Embryonic facial prominence (tissue), 1 donor: Measurements from ENCODE around the gene ZDHHC22.

Experiments
- DNase-seq: peaks from one replicate; pipeline ENCODE4 v3.0.0-alpha.2; 2016; ENCODE audit errors: extremely low spot score

ZDHHC22 gene

DNA sequence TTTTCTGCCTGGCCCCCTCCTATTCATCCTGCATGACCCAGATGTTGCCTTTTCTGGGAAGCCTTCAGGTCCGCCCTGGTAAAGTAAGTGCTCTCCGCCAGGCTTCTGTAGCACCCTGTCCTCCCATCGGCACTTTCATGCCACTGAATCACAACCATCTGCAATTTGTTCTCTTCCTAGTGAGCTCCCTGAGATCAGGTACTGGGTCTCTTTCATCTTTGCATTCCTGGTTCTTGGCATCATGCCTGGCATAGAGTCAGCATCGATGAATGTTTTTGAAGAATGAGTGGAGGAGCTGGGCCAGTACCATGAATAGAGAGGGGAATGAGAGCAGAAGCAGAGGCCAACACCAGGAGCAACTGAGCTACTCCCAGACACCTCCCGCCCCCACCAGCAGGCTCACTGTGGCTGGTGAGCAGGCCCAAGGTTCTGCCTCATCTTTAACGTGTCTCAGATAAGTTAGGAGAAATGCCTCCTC is 13.1 kb downstream of the ZDHHC22 start:
- no peak for DNase-seq

DNA sequence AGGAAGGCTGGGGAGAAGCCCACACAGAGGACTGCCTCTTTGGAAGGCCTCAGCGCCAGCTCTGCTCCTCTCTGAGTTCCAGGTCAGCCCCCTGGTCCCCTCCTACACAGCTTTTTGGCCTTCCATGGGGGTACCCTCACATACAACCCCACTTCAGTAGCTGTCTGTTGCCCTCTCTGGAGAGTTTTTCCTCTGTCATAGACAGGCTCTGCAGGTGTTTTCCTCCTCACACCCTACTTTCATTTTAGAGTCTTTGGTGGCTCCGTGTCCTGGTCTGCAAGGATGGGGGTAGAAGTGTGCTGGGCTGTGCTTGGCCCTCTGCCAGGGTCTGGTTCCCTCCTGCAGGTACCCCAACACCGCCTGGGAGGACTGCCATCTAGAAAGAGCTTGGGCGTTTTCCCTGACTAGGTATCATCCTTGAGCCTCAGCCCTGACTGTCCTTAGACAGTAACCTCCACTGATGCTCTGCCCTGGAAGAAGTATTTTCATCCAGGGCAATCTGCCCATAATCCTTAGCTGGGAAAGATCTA is 15.1 kb downstream of the ZDHHC22 start:
- DNase-seq = no peak

DNA sequence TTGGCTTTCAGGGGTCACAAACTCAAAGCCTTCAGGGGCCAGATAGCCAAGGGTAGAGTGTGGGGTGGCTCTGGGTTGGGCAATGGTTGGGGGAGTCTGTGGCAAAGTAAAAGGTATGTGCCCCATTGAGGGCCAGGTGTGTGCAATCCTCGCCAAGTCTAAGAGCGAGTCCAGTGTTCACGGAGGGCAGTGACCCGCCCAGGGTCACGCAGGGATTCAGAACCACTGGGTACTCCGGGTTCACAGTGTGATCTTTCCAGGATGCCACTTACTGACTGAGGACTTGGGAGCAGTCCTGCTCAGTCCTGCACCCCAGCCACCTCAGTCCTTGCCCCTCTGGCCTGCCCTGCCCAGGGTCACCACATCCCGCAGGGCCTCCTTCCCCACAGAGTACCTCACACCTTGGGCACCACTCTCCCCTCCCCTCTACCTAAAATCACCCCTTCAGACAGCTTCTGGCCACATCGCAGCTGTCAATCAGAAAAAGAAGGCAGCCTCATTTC is 15.7 kb downstream of the ZDHHC22 start:
- no peak for DNase-seq

DNA sequence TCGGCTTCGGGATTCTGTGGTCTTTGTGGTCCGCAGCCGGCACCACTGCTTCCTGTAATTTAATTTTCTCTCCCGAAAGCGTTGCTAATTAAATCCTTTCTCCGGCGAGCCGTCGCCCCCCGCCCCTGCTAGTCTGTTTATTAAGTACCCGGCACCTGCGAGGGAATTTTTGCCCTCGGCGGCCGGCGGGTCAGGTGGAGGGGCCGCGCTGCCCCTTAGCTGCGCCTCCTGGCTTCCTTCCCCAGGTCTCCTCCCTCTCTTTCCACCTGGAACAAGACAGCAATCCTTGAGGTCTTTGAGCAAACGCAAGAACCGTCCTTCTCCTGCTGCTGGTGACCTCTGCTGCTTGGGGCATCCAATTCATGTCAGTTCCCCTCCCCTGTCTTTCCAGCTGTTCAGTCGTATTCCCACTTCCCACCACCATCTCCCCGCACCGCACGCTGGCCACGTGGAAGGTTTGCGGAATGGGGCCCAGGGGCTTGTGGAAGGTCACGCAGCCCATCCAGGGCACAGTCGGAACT is 16.2 kb downstream of the ZDHHC22 start:
- no peak for DNase-seq

DNA sequence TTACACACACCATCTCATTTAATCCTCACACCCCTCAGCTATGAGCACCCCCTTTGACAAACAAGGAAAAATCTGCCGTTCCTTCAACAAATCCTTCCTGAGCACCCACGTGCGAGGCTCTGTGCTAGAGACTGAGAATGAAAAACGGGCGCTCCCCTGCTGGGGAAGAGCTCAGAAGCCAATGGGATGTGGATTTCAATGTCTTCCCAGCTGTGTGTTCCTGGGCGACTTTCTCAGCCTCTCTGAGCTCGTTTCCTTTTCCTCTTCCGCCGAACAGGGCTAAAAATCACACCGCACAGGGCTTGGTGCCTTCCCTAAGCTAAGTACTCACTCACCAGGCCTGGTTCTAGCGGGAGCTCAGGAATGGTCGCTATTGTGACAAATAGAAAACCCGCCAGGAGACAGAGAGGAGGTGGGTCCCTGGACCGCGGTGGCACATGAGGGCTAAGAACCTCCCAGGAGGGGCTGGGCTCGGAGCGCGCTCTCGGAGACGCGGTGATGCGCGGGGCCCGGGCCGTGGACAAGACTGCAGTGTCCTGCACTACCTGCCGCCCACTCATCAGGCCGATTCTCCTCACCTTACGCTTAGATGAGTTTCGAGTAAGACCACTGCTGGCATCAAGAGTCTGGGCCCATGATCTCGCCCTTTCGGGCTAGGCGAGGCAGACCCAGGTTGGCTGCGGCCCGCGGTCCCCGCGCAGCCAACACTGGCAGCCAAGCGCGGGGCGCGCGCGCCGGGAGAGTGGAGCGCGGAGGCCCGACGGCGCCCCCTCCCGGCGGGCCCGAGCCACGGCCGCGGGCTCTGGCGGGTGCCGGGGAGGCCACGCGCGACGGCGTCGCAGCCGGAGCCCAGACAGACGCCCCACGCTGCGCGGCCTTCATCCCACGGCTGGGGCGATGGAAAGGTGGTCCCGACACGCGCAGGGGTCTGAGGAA is 17.0 kb downstream of the ZDHHC22 start:
- DNase-seq = no peak

DNA sequence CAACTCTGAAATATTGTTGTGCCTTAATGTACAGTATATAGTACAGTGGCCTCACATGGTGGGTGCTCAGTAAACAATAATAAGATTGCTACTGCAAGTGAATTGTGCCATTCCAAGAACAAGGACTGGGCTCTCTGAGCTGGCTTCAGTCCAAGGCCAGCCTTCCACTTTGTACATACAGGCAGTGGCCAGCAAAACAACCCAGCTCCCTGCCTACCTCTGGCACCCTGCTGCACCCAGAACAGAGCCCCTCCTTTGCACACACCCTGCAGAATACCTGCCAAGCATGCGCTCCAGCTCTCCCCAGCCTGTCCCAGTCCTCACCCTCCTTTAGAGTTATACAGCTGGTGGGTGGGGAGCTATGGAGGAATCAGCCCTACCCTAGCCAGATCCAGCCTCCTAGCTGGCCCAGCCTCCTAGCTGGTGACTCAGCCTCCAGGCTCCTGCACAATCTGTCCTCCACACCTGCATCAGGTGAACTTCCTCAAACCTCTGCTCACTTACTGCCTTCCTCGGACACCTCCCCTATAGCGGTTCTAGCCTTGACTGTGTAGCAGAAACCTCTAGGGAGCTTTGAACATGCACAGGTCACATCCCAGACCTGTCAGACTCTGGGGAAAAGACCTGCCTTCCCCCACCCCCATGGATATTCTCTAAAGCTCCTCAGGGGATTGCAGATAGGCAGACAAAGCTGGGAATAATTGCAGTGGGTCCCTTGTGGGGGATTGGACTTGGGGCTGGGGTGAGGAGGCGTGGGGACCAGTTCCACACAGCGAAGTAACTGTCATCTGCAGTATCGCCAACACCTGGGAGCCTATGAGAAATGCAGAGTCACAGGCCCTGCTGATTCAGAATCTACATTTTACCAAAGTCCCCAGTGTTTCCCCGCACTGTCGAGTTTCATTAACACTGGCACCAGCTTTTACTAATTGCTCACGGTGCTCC is 17.9 kb downstream of the ZDHHC22 start:
- no peak for DNase-seq

DNA sequence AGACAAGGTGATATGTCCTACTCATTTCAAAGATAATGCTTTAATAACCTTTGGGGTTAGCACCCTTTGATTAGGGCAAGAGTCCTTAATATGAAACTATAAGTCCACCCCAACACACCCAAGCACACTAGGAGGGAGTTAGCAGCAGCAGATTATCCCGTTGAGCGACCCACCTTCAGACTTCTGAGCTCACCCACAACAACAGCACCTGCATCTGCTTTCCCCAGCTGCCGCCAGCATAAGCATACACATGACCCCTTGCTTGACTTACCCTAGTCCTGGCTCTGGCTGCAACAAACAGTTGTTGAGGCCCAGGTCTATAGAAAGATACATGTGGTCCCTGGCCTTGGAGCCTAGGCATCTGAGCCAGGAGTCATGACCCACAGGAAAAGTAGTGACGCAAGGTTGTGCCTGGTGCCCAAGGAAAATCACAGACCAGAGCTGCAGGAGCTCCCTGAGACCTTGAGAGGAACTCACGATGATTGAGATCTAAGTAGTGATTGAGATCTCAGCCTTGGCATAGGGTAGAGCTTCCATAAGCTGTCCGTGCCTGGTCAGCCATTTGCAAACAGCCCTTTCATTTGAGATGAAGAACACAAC is 19.0 kb downstream of the ZDHHC22 start:
- no peak for DNase-seq

DNA sequence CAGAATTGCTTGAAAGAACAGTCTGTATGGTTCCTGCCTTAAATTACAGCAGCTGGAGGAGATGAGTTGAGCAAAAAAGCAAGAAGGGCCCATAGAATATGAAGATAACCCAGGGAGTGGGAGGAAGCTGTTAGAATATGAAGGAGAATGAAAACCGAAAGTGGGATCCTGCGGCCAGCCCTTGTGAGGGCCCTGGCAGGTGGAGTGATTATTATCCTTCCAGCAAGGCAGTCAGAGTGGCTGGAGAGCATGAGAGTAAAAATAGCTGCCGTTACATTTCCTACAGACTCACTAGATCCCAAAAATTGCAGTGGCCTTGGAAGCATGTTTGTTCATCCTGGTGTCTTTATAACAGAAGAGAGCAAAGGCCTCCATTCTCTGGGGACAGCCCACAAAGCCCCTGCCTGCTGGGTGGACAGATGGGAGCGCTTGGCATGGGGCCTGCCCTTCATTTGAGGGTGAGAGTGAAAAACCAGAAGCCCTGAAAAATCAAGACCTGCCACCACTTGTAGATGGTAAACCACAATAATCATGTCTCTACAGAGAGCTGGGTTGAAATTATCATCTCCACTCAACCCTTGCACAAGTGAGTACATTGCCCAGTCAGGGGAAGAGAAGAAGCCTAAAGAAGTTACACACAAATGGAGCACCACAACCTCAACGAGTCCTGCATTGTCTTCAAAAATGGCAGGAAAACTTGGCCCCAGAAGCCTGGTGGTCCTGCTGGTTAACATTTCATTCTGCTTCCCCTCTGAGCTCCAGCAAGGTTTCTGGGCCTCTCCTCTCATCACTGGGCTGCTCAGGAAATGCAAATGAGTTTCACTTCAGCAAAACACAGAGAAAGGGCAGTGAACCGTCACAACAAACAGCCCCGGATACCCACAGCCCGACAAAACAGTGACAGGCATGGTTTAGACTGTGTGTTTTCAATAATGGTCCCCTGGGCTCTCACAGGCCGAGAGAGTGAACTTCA is 20.5 kb downstream of the ZDHHC22 start:
- DNase-seq = no peak

DNA sequence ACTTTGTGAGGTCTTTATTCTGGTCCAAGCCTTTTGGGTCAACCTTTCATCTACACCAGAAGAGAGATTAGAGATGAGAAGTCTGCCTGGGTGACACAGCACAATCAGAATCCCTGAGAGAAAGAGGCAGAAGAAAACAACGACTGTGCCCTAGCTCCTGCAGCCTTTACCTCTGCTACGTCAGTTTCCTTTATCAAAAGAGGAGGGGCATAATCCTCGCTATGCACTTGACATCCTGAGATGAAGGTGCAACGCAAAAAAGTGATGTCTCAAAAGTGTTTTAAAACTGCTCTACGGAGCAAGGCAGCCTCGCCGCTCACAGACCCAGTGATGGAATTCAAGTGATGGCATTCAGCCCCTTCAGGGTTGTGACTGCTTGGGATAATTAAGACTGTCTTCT is 21.7 kb downstream of the ZDHHC22 start:
- no peak for DNase-seq

DNA sequence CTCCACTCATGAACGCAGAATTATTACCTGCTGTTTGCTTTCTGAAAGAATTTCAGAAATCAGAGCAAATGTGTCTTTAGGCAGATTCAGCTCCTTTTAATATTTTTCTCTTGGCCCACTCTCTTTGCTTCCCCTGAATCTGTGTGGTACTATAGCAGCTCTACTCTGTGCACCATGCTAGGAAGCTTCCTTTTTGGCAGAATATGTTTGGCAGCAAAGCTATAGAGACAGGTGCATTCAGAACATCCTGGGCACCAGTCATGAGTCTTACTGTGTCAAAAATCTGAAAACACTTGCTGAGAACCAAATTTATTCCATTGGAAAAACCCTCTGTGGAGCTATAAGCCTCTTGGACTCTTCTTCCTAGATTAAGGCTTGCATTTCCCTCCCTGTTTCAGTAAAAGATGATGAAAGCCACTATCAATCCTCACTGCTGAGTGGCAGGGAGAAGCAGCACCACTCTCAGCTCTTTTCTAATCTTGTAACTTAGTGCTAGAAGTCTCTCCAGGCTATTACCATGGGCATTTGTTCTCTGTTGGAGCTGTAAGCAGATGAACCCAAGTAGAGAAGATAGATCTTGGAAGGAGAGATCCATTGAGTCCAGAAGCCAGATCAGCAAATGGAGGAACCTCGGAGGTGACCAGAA is 25.3 kb downstream of the ZDHHC22 start:
- no peak for DNase-seq

DNA sequence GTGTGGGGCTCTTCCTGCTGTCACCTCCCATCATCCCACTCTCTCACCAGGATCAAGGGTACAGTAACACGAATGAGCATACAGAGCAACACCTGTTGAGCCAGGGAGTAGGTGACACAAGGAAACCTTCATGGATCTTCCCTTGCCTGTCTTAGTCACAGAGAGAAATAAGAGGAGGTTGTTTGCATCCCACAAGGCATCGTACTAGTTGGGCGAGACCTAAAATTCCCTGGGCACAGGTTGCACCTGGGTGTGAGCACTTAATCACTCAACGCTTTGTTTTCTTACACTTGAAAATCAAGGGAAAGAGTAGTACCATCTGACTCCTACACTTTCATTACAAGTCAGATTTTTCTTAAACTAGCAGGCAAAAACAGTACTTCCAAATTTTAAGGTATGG is 27.0 kb downstream of the ZDHHC22 start:
- no peak for DNase-seq

DNA sequence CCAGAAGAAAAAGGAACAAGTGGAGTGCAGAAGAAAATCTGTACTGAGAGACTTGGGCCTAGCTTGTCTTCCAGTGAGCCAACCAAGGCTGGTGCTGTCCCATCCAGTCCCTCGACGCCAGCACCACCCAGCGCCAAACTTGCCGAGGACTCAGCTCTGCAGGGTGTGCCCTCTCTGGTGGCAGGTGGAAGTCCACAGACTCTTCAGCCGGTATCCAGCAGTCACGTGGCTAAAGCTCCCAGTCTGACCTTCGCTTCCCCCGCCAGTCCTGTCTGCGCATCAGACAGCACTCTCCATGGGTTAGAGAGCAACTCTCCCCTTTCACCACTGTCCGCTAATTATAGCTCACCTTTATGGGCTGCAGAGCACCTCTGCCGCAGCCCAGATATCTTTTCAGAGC is 27.9 kb downstream of the ZDHHC22 start:
- DNase-seq = no peak

DNA sequence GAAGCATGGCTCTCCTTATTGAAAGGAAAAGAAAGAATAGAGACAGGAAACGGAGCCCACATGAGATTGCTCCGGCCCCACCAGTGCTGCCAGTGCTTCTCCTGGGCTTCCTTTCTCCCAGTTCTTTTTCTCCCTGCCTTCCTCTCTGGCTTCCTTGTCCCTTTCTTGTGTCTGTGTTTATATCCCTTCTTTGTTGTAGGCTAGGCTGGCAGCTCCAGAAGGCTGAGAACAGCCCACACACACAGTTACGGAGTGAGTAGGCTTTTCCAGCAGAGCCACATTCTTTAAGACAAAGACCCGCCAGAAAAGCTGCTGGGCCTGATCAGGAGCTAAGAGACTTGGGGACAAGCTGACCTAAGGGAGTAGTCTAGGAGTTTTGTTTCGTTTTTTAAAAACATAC is 30.6 kb downstream of the ZDHHC22 start:
- DNase-seq = no peak

DNA sequence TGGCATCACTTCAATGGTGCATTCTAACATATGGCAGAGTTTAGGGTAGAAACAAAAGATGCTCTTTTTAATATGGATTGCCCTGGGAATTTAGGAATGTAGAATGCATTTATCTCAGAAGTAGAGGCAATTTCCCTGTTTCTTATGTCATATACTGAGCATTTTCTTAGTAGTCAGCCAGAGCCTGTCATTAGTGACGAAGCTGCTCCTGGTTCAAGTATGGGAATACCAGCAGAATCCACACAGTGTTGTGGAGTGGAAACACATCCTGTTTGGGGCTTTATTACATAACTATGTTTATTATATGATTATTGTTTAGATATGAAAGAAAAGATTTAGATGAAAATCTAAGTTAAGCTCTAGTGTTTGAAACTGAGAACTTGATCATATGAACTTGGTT is 31.3 kb downstream of the ZDHHC22 start:
- DNase-seq = no peak

DNA sequence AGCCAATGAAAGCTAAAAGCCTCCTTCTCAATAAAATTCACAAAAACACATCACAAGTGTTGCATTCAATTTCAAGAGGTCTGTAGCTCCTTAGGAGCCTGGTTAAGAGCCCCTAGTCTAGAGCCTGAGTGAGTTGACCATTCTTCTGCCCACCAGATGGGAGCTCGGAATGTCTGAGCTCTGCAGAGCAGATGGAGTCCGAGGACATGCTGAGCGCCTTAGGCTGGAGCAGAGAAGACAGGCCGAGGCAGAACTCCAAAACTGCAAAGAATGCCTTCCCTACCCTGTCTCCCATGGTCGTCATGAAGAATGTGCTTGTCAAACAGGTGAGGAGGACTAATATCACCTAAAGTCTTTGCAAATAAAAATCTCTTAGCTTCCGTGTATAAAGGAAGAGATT is 31.9 kb downstream of the ZDHHC22 start:
- DNase-seq = no peak

DNA sequence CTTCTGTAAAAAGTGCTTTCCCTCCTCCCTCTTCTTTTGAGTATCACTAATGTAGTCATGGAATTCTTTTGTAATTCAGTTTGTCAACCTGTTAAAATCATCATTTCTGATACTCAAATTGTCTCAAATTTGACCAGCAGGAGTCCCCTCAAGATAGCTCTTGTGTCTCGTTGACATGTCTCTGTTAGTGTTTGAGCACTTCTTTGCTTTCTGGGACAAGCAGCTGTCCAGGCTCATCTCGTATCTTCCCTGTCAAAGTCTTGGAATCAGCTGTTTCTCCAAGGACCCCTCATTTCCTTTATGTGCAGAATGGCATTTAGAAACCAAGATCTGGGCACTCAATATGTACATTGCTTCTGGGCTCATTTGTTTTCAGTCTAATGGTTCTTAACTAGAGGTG is 32.8 kb downstream of the ZDHHC22 start:
- DNase-seq = no peak

DNA sequence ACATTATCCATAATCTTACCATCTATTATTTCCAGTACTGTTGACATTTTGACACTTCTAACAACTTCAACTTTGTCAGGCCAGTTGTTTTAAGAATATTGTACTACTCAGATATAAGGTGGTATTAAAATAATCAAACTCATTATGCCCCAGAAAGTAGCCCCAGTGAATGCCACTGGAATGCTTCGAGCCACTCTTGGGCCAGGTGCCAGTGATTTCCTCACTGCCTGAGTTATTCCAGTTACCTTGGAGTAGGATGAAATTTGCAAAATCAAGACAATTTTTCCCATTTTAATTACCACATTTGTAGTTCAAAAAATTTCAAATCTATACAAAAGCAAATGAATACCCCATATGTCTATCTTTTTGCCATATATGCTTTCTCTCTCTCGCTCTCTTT is 34.4 kb downstream of the ZDHHC22 start:
- no peak for DNase-seq

DNA sequence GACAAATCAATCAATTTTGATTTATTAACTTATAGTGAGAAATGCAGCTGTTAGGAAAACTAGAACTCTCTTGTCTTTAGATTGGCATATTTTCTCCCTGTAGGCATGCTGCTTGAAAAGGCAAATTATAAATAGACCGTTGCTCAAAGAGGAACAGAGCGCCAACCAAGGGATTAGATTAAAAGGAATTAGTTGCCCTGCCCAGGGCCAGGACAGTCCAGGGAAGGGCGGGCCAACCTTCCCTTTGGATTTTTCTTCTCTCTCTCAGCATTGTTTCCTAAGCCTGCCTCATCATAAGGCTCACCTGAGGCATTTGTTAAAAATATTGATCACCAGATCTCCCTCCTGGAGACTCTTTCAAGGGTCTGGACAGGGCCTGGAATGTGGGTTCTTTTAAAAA is 34.9 kb downstream of the ZDHHC22 start:
- no peak for DNase-seq

DNA sequence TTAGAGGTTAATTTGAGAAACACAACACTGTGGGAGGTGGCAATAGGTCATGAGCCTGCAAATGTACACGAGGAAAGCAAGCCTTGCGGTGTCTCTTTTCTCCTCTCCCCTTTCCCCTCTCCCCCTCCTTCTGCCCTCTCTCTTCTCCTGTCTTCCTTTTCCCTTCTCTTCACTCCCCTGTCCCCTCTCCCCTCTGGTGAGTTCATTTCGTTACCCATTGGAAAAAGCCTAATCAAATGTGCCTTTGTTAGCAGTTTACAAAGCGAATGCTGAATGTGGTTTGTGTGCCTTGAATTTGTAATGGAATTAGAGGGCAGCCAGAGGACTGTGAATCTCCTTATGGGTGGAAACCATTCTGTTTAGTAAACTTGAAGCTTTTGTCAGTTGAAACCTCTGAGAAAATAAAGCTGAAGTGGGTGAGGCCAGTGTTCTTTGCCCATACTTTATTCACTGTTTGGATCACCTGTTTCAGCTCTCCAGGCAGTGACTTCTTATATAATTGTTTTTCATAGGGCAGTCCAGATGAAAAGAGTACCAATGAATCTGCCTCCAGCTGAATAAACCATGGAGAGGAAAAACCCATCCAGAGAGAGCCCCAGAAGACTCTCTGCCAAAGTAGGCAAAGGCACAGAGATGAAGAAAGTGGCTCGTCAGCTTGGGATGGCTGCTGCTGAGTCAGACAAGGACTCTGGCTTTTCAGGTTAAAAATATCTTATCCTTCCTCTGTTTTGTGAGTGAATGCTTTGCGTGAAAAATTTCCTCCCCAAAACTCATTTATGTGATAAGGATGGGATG is 36.2 kb downstream of the ZDHHC22 start:
- no peak for DNase-seq
